Right cardiac atrium (tissue), 5 donors: Measurements from ENCODE around the gene MYO1F. TPM values are rescaled to one million over a fixed set of nuclear protein-coding genes. Genes with fewer than 3 reads are reported as not detected.

Source experiments
- ATAC-seq, 2 donors: fragments of 200-7000 bp; cut with Tn5 transposase; one replicate each; pipeline versions ENCODE4 v1.8.0 to v1.9.1; 2020; ENCODE audit warnings: moderate library complexity in 2 of 2, mild to moderate bottlenecking in 1 of 2
- DNase-seq, 3 donors: peaks; one replicate each; pipeline ENCODE4 v3.0.0-alpha.2; 2020
- H3K27ac ChIP-seq: one replicate; pipeline ENCODE4 v1.5.1; 2013; ENCODE audit warnings: mild to moderate bottlenecking, low read length, control low read depth, moderate library complexity
- H3K27me3 ChIP-seq: one replicate; pipeline ENCODE4 v1.6.1; 2013; ENCODE audit not compliant: control insufficient read depth, insufficient read depth
- H3K4me1 ChIP-seq: one replicate; pipeline ENCODE4 v1.6.1; 2013; ENCODE audit warnings: low read length; ENCODE audit not compliant: control insufficient read depth, insufficient read depth
- H3K4me3 ChIP-seq: one replicate; pipeline ENCODE4 v1.5.1; 2013; ENCODE audit warnings: low read length, control low read depth
- H3K9me3 ChIP-seq: one replicate; pipeline ENCODE4 v1.6.1; 2013; ENCODE audit warnings: low read length; ENCODE audit not compliant: control insufficient read depth
- WGBS: extraction: QIAGEN DNeasy Blood & Tissue Kit; methylation state at CpG from one replicate; pipeline ENCODE4 v1.1.7; 2013; 5-methylcytosine and 5-hydroxymethylcytosine counted together
- intact Hi-C, 4 donors: fragments of 100-400 bp; cut with DNase I; formaldehyde crosslinking; loops; one replicate each; pipeline versions ENCODE4 v1.11.0 to v1.14.0; 2022 to 2023
- polyA plus RNA-seq: library from polyadenylated mRNA; stranded (reverse); fragments of 200-250 nt; gene quantifications from one replicate; pipeline ENCODE4 v1.2.3, GENCODE V29; 2013
- total RNA-seq, 4 donors: library from RNA; stranded (reverse); fragmentation: NEBNext Ultra II Directional; extraction: Animal tissue kit (Norgen Biotek cat#: 25700); gene quantifications; one replicate each; pipeline ENCODE4 v1.2.1, GENCODE V29; 2021
- donor health status: healthy with polysubstance abuse.
- donor health status: DM: no; HTN: yes; CAD: no.
- donor health status: DM: no; HTN: no; CAD: no.
- donor health status: DM: no; HTN: yes; CAD: no; lungs with severe emphysema.
- donor health status: DM: yes; HTN: yes; CAD: no.

MYO1F gene
- total and polyA plus RNA-seq, 5 donors = 9.3 to 23.2 (median 11.6) TPM

DNA sequence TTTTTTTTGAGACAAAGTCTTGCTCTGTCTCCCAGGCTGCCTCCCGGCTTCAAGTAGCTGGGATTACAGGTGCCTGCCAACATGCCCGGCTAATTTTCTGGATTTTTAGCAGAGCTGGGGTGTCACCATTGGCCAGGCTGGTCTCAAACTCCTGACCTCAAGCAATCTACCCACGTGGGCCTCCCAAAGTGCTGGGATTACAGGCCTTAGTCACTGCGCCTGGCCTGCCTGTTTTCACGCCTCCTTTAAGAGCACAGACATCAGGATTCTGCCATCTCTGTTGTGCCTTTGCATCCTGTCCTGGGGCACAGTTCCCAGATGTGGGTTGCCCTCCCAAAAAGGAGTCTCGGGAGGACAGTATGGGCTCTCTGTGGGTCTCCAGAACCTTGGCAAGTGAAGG lies 72.3 kb downstream of the MYO1F start:
- Histone ChIP-seq H3K4me1 (peaks cover 2% of the 10 kb centered on the region), H3K4me3 (no peak overlapping the region), H3K27me3 (no peaks in the 10 kb centered on the region), H3K27ac (no peak overlapping the region), H3K9me3 (no peaks in the 10 kb centered on the region)
- ATAC-seq (no peak), DNase-seq (no peak)
- WGBS = 73% methylated on average over 6 of the region's 6 CpGs
- intact Hi-C loops = loop anchor here in 2 of 4 donors (5.0 to 10.0 kb wide), 3 partner anchors 90 to 153 kb away; partner anchors contain the start of gene MARCHF2 (in 2 of the 2)

DNA sequence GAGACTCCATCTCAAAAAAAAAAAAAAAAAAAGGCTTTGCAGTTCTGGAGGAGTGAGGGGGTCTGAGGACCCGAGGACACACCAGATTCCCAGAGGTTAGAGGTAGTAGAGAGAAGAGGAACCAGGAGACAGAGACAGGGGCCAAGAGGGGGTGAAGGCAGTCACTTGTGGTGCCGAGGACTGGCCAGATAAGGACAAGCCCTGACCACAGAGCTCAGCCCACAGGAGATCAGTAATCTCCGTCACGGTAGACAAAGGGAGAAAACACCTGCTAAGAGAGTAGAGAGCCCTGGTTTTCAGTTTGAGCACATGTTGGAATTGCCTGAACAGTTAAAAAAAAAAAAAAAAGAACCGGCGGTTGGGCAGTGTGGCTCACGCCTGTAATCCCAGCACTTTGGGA lies 73.1 kb downstream of the MYO1F start:
- WGBS = 77% methylated on average over 7 of the region's 7 CpGs
- intact Hi-C loops = loop anchor here in 1 of 4 donors (10.0 kb wide), 1 partner anchor 89 kb away; the partner anchor contains the start of gene MARCHF2
- no peak overlapping the region for H3K27ac ChIP-seq

DNA sequence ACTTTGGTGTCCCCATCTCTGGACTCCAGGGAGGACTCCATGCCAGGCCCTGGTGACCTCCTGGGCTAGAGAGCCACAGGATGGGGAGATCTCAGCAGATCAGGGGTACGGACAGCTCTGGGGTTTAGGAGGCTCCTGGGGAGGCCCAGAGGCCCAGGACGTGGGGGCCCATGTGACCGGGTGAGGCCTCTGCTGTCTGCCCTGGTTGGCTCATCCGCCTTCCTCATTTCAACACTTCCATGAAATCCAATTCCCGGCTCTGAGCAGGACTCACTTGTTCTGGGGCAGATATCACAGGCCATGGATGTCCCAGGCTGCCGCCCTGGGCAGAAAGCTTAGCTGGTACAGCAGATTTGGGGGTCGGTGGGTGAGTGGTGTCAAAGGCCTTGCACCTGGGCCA lies 73.7 kb downstream of the MYO1F start:
- no peaks in the 10 kb centered on the region for H3K9me3 ChIP-seq
- no peak for ATAC-seq
- peak in 1 of 3 donors; percentile 36 for DNase-seq
- peaks cover 2% of the 10 kb centered on the region for H3K4me1 ChIP-seq
- 82% methylated on average over 7 of the region's 7 CpGs for WGBS
- H3K27ac ChIP-seq = no peak overlapping the region
- no peaks in the 10 kb centered on the region for H3K27me3 ChIP-seq
- intact Hi-C loops = loop anchor here in 1 of 4 donors (10.0 kb wide), 1 partner anchor 89 kb away; the partner anchor contains the start of gene MARCHF2
- no peak overlapping the region for H3K4me3 ChIP-seq

More for the DNA sequence above, 73.1 kb downstream of the MYO1F start:
- H3K9me3 ChIP-seq = no peaks in the 10 kb centered on the region
- H3K4me3 ChIP-seq = no peak overlapping the region
- DNase-seq (no peak), ATAC-seq (no peak)
- peaks cover 2% of the 10 kb centered on the region for H3K4me1 ChIP-seq
- H3K27me3 ChIP-seq = no peaks in the 10 kb centered on the region

DNA sequence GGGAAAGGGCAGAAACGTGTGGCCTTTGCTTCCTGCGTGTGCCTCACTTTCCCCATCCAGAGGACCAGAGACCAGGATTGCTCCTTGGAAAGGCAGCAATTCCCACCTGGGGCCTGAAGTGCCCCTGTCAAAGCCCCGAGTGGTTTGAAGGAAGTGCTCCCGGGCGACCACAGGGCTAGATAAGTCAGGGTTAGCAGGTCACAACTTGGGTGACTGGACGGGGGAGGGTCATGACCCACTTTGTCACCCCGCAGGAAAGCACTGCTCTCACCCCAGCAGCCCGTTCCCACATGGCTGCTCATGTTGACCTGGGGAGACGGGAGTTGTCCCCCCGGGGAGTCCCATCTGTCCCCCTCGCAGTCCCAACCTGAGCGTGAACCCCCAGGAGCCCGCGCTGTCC lies 75.3 kb downstream of the MYO1F start:
- intact Hi-C loops = loop anchor here in 1 of 4 donors (10.0 kb wide), 1 partner anchor 87 kb away; the partner anchor contains the start of gene MARCHF2
- WGBS = 64% methylated on average over 14 of the region's 14 CpGs
- H3K4me1 ChIP-seq = peaks cover 2% of the 10 kb centered on the region

DNA sequence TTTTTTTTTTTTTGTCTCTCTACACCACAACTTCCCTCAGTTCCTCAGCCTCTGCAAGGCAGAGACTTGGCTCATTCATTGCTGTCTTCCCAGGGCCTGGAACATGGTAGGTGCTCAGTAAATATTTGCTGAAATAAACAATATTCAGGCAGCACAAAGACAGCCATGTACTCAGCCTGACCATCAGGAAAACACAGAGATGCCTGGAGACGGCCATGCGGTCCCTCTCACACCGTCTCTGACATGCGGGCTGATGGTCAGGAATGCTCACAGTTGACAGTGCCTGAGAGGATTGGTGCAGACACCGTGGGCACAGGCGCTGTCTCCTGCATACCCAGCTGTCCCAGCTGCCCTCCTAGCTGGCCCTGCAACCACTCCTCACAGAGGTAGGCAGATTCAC lies 75.7 kb downstream of the MYO1F start:
- Histone ChIP-seq H3K9me3 (no peaks in the 10 kb centered on the region), H3K4me1 (peaks cover 2% of the 10 kb centered on the region), H3K27ac (no peak overlapping the region), H3K4me3 (no peak overlapping the region), H3K27me3 (no peaks in the 10 kb centered on the region)
- intact Hi-C loops = loop anchor here in 1 of 4 donors (10.0 kb wide), 1 partner anchor 87 kb away; the partner anchor contains the start of gene MARCHF2
- DNase-seq = no peak
- 68% methylated on average over 6 of the region's 6 CpGs for WGBS
- ATAC-seq = no peak

More for the DNA sequence above, 75.3 kb downstream of the MYO1F start:
- Histone ChIP-seq H3K27ac (no peak overlapping the region), H3K9me3 (no peaks in the 10 kb centered on the region), H3K4me3 (no peak overlapping the region), H3K27me3 (no peaks in the 10 kb centered on the region)
- ATAC-seq (no peak), DNase-seq (no peak)

DNA sequence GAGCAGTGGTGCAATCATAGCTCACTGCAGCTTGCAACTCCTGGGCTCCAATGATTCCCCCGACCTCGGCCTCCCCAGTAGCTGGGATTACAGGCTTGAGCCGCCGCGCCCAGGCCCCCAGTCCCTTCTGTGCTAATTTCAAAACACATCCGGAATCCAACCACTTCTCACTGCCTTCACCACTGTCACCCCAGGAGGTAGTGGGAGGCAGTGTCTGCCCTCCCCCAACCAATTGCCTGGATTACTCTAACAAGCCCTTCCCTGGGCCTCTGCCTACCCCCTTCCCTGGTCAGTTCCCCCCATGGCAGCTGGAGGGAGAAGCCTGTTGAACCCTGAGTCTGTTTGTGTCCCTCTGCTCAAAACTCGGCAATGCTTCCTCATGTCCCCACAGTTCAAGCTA lies 77.1 kb downstream of the MYO1F start:
- intact Hi-C loops = loop anchor here in 1 of 4 donors (10.0 kb wide), 1 partner anchor 85 kb away; the partner anchor contains the start of gene MARCHF2
- Histone ChIP-seq H3K27me3 (no peaks in the 10 kb centered on the region), H3K27ac (no peak overlapping the region), H3K4me3 (no peak overlapping the region), H3K9me3 (no peaks in the 10 kb centered on the region), H3K4me1 (no peaks in the 10 kb centered on the region)
- DNase-seq = no peak
- WGBS = 64% methylated on average over 7 of the region's 7 CpGs
- no peak for ATAC-seq

DNA sequence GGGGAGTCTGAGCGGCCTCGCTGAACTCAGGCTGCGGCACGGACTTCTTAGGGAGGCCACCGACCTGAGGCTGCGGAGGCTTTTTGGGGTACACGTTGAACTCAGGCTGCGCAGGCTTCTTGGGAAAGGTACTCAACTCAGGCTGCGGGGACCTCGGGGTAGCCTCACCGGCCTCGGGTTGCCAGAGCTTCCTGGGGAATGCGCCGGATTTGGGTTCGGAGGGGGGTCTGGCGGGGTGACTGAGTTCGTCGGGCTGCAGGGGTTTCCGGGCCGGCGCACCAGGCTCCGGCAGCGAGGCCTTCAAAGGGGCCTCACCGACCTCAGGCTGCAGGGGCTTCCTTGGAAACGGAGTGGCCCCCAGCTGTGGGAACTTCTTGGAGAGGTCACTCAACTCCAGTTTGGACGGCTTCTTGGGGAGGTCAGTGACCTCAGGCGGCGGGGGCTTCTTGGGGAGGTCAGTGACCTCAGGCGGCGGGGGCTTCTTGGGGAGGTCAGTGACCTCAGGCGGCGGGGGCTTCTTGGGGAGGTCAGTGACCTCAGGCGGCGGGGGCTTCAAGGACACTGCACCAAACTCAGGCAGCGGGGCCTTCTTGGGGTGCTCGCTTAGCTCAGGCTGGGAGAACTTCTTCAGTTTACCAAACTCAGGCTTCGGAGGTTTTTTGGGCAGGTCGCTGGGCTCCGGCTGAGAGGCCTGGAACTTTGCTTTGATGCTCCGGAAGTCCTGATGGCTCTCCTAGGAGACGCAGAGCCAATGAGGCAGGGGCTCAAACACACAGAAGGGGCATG lies 78.0 kb downstream of the MYO1F start:
- 86% methylated on average over 41 of the region's 41 CpGs for WGBS
- Histone ChIP-seq H3K9me3 (no peaks in the 10 kb centered on the region), H3K27ac (no peak overlapping the region), H3K27me3 (no peaks in the 10 kb centered on the region), H3K4me1 (no peaks in the 10 kb centered on the region), H3K4me3 (no peak overlapping the region)
- ATAC-seq (no peak), DNase-seq (peak in 1 of 3 donors; percentile 43)
- intact Hi-C loops = no loop called here

DNA sequence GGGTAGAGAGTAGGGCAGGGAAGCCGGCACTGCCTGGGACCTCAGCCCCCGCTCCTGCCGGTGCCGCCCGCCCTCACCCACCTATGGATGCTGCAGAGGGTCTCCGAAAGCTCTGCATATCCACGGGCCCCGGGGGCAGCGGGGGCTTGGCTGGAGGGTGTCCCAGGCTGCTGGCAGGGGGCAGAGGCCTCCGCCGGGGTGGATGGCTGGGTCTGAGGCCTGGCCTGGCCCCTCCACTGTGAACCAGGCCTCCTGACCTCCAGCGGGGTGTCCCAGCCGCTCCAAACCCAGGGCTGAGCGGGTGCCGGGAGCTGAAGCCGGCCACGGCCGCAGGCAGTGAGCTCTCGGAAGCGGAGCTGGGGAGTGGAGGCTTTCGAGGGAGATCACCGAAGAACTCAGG lies 78.9 kb downstream of the MYO1F start:
- Histone ChIP-seq H3K27me3 (no peaks in the 10 kb centered on the region), H3K27ac (no peak overlapping the region), H3K4me1 (no peaks in the 10 kb centered on the region), H3K9me3 (no peaks in the 10 kb centered on the region), H3K4me3 (no peak overlapping the region)
- ATAC-seq (no peak), DNase-seq (peak in 2 of 3 donors; percentile 29 to 56)
- 86% methylated on average over 22 of the region's 22 CpGs for WGBS
- intact Hi-C loops = no loop called here

DNA sequence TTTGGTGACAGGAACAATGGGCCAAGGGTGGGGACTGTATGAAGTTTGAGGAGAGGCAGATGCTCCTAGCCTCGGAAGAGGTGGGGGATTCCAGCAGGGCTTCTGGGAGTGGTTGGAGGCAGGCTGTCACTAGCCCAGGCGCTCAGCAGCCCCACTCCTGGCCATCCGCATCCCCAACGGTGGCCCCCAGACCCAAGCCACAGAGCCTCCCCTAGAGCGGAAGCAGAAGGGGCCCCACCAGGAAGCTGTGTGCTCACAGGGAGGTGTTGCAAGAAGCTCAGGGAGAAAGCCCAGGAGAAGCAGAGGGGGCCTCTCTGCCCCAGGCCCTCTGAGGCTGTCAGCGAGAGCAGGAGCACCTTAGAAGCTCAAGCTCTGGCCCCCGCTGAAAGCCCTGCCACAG lies 83.1 kb downstream of the MYO1F start:
- no peak overlapping the region for H3K4me3 ChIP-seq
- no peaks in the 10 kb centered on the region for H3K9me3 ChIP-seq
- no peaks in the 10 kb centered on the region for H3K27me3 ChIP-seq
- WGBS = 57% methylated on average over 7 of the region's 7 CpGs
- intact Hi-C loops = no loop called here
- ATAC-seq (no peak), DNase-seq (peak in 2 of 3 donors; percentile 24 to 54)
- H3K4me1 ChIP-seq = no peaks in the 10 kb centered on the region
- H3K27ac ChIP-seq = no peak overlapping the region

DNA sequence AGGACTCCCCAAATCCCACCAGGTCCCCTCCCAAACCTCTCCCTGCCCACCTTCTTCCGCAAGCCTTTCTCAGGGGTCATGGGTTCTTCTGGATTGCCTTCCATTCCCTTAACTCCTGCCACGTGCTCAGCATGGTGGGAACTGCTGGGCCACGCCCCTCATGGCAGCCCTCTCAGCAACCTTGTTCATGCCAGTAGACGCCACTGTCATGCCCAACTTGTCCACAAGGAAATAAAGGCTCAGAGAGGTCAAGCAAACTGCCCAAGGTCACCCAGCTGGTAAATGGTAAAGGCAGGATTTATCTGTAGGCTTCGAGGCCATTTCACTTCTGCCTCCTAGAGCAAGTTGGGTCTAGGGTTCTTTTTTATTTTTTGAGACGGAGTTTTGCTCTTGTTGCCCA lies 85.7 kb downstream of the MYO1F start:
- H3K4me1 ChIP-seq = no peaks in the 10 kb centered on the region
- H3K27ac ChIP-seq = no peak overlapping the region
- H3K9me3 ChIP-seq = no peaks in the 10 kb centered on the region
- 84% methylated on average over 6 of the region's 6 CpGs for WGBS
- H3K4me3 ChIP-seq = no peak overlapping the region
- intact Hi-C loops = no loop called here
- H3K27me3 ChIP-seq = no peaks in the 10 kb centered on the region
- DNase-seq (peak in 2 of 3 donors; percentile 14 to 24), ATAC-seq (no peak)

DNA sequence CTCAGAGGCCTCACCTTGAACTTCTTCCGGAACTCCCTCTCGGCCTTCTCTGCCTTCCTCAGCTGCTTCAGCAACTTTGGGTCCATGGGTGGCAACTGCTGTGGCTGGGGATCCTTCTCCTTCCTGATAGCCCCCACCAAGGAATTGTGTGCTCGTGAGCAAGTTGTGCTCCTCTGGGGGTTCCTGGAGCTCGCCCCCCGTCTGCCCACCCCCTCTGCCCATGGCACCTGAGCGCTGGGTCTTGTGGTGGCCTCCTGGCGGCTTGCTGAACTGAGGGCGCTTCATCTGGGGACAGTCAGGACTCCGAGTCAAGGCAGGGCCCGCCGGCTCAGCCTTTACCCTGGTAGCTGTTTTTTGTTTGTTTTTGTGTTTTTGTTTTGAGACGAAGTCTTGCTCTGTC lies 86.4 kb downstream of the MYO1F start:
- H3K27me3 ChIP-seq = no peaks in the 10 kb centered on the region
- intact Hi-C loops = no loop called here
- no peak for ATAC-seq
- H3K4me3 ChIP-seq = no peak overlapping the region
- no peaks in the 10 kb centered on the region for H3K4me1 ChIP-seq
- DNase-seq = peak in 2 of 3 donors; percentile 28 to 57
- WGBS = 87% methylated on average over 12 of the region's 12 CpGs
- H3K9me3 ChIP-seq = no peaks in the 10 kb centered on the region
- H3K27ac ChIP-seq = no peak overlapping the region
